HL-60 (cell line): ENCODE measurements around the gene GRIK1.

Experiments used
- CTCF ChIP-seq: IDR thresholded peaks from one replicate; pipeline ENCODE4 v1.5.1; 2011; ENCODE audit warnings: low read length, control low read depth, inconsistent platforms; ENCODE audit not compliant: insufficient read depth
- GABPA ChIP-seq: IDR thresholded peaks from 2 replicates; pipeline ENCODE4 v1.6.1; 2012; ENCODE audit warnings: low read depth
- POLR2AphosphoS5 ChIP-seq: IDR thresholded peaks from 2 replicates; pipeline ENCODE4 v1.6.1; 2012; ENCODE audit warnings: low read depth
- REST ChIP-seq: IDR thresholded peaks from 2 replicates; pipeline ENCODE4 v1.6.1; 2012; ENCODE audit warnings: low read depth; ENCODE audit not compliant: insufficient replicate concordance

GRCh38 chr21:29939924-29940275 is at the start of gene GRIK1:
- TF ChIP-seq CTCF (no peak), POLR2AphosphoS5 (no peak), REST (no peak), GABPA (no peak)
